T-cell (primary cell): Measurements from ENCODE around the gene EGFL8. TPM values are rescaled to one million over a fixed set of nuclear protein-coding genes. Genes with fewer than 3 reads are reported as not detected.

Source experiments
- ATAC-seq, 4 experiments: fragments of 200-7000 bp in 3 of 4; fragments of 150-1000 bp in 1 of 4; cut with Tn5 transposase; replicated peaks in 1 of 4; 1 replicate in 3 of 4; 2 replicates in 1 of 4; pipeline ENCODE4 v1.10.0; 2021; ENCODE audit warnings: moderate library complexity in 3 of 4, mild to moderate bottlenecking in 2 of 4, moderate number of reproducible peaks in 1 of 4
- CTCF ChIA-PET, 2 donors: fragments of 300-600 bp; sonication (Branson Sonifier 250); formaldehyde crosslinking; loops; one replicate each; lab custom pipeline; 2022; ENCODE audit warnings: antibody characterized with exemption in 2 of 2; lab: Charles Lee
- POLR2A ChIA-PET, 2 donors: fragments of 300-600 bp; sonication (Branson Sonifier 250); formaldehyde crosslinking; loops; one replicate each; lab custom pipeline; 2022; ENCODE audit warnings: antibody characterized with exemption in 2 of 2; lab: Charles Lee
- DNase-seq, 35 experiments: peaks; one replicate each; pipeline versions ENCODE4 v3.0.0 to v3.0.0-alpha.2; 2013 to 2023
- H3K27ac ChIP-seq: one replicate; pipeline ENCODE4 v1.5.1; 2013; ENCODE audit warnings: low read length
- H3K27me3 ChIP-seq, 2 experiments: replicated peaks in 1 of 2; 1 replicate in 1 of 2; 2 replicates in 1 of 2; pipeline versions ENCODE4 v1.6.1 to v1.7.0; 2013; ENCODE audit warnings: low read length in 1 of 2, mixed read lengths in 1 of 2; ENCODE audit not compliant: control insufficient read depth in 2 of 2, insufficient read depth in 2 of 2; ENCODE audit errors: extremely low read depth in 1 of 2
- H3K36me3 ChIP-seq, 2 donors: 1 replicate in 1 of 2; 2 replicates in 1 of 2; pipeline versions ENCODE4 v1.6.1 to v1.7.0; 2013; ENCODE audit warnings: low read length in 1 of 2; ENCODE audit not compliant: control insufficient read depth in 2 of 2, insufficient read depth in 1 of 2; ENCODE audit errors: extremely low read depth in 1 of 2
- H3K4me1 ChIP-seq, 2 experiments: 1 replicate in 1 of 2; 2 replicates in 1 of 2; pipeline versions ENCODE4 v1.6.1 to v1.7.0; 2013; ENCODE audit warnings: low read length in 2 of 2, mixed read lengths in 1 of 2; ENCODE audit not compliant: insufficient read depth in 2 of 2, control insufficient read depth in 1 of 2; ENCODE audit errors: extremely low read depth in 1 of 2
- H3K4me3 ChIP-seq, 2 donors: 1 replicate in 1 of 2; 2 replicates in 1 of 2; pipeline versions ENCODE4 v1.5.1 to v1.7.0; 2013; ENCODE audit warnings: mild to moderate bottlenecking in 2 of 2, low read length in 1 of 2, moderate library complexity in 1 of 2; ENCODE audit not compliant: control insufficient read depth in 1 of 2; ENCODE audit errors: extremely low read depth in 1 of 2
- H3K9me3 ChIP-seq: 2 replicates; pipeline ENCODE4 v1.7.0; 2013
- H3K27ac Mint-ChIP-seq, 2 donors: one replicate each; pipeline ENCODE4 v1.8.0; 2020 to 2021; ENCODE audit warnings: mild to moderate bottlenecking in 2 of 2, mixed read lengths in 2 of 2
- H3K27me3 Mint-ChIP-seq, 2 donors: one replicate each; pipeline ENCODE4 v1.8.0; 2021 to 2022; ENCODE audit warnings: mixed read lengths in 2 of 2
- H3K36me3 Mint-ChIP-seq: one replicate; pipeline ENCODE4 v1.8.0; 2021; ENCODE audit warnings: mixed read lengths
- H3K4me1 Mint-ChIP-seq, 3 donors: one replicate each; pipeline ENCODE4 v1.8.0; 2020 to 2022; ENCODE audit warnings: mixed read lengths in 3 of 3, mild to moderate bottlenecking in 1 of 3
- H3K4me3 Mint-ChIP-seq, 3 donors: one replicate each; pipeline ENCODE4 v1.8.0; 2020 to 2022; ENCODE audit warnings: mild to moderate bottlenecking in 3 of 3, mixed read lengths in 3 of 3, moderate library complexity in 3 of 3
- H3K9me3 Mint-ChIP-seq, 3 donors: one replicate each; pipeline ENCODE4 v1.8.0; 2020 to 2022; ENCODE audit warnings: mixed read lengths in 3 of 3
- WGBS: methylation state at CpG from one replicate; pipeline ENCODE4 v1.1.5; 2013; ENCODE audit warnings: missing lambda C conversion rate; ENCODE audit not compliant: insufficient coverage; 5-methylcytosine and 5-hydroxymethylcytosine counted together
- total RNA-seq, 35 experiments: library from RNA in 6 of 35; stranded (reverse) in 6 of 35; fragments of 120-200 nt in 1 of 35; gene quantifications; one replicate each; pipeline versions ENCODE4 v1.2.1 to v1.2.4 and lab custom pipeline; 2013 to 2026

The EGFL8 gene
- total RNA-seq, 5 donors from 2014 or later (not counting 1 experiment from before 2014, with no cell fraction given) = 13.9 to 18.9 (median 16.9) TPM

DNA sequence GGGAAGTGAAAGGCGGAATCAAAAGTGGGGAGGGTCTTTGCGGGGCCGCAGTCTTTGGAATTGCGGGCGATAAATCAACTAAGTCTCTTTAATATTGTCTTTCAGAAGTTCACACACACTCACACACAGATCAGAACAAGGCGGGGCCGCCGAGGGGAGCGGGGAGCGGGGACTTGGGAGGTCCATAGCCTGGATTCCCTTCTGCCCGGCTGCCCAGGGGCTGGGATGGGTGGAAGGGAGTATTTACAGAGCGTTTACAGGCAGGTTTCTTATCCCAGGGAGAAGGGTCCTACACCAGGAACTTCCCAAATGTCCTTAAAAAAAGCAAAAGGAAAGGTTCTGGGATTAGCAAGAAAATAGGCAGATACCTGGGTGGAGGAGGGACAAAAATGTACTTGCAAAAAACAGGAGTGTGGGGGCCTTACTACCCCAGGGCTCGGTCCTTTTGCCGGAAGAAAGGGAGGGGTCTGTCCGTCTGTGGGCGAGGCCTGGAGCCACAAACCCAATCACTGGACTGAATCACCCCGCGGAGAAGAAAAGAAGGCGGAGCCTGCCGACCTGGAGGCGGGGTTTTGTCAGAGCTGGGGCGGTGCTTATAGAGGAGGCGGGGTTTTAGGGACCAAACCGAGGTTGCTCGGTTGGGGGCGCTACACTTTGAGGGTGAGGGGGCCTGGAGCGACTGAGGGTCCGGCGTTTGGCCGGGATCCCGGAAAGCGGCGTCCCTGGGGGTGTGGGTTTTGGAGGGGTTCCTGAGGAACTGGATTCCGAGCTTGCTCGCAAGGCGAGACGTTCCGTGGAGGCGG lies 15.9 kb upstream of the EGFL8 start:
- H3K27ac ChIP-seq = no peak overlapping the region

DNA sequence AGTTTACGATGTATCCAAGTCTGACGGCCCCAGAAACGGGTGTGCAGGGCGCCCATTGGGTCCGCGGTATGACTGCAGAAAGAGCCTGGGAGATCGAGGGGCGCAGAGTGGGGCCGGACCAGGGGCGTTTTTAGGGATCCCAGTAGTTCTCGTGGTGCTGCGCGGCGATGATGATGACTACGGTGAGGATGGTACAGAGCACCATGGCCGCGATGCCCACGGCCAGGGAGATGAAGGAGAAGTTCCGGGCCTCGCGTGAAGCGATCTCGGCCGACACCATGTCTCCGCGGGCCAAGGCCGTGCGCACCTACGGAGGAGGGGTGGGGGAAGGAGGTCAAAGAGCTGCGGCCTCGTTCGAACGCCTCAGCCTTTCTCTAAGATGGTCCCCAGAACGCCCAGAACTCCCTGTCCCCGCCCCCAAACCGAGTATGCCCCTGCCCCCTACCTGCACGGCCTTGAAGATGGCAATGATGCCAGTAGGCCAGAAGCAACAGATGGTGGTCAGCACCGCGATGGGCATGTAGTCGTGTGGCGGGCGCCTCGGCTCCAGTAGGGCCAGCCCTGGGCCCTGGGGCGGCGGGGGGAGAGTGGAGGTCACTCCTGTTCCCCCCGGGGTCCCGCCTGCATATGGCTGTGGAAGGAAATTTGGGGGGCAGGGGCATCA lies 15.2 kb upstream of the EGFL8 start:
- H3K27ac ChIP-seq = no peak overlapping the region
- POLR2A ChIA-PET = no interaction called here
- H3K27me3 ChIP-seq = peaks cover 5 to 49% of the 10 kb centered on the region in 2 experiments
- Mint-ChIP-seq H3K27ac (peak overlapping the region; percentile 58), H3K4me1 (peaks cover 45 to 59% (median 58%) of the 10 kb centered on the region in 3 donors), H3K4me3 (peak overlapping the region; percentile 78 to 90 (median 80)), H3K27me3 (peaks cover 6 to 42% of the 10 kb centered on the region in 2 donors), H3K9me3 (no peaks in the 10 kb centered on the region), H3K36me3 (no peaks in the 10 kb centered on the region)
- peaks cover 0 to 60% of the 10 kb centered on the region in 2 experiments for H3K4me1 ChIP-seq
- WGBS = 35% methylated on average over 34 of the region's 47 CpGs
- ATAC-seq = peak in 3 of 4 experiments; percentile 8 to 21 (median 10)
- H3K4me3 ChIP-seq = peak overlapping the region; percentile 35 to 60
- DNase-seq = peak in 2 of 35 experiments; percentile 30 to 37
- H3K9me3 ChIP-seq = no peaks in the 10 kb centered on the region
- CTCF ChIA-PET = no interaction called here
- no peaks in the 10 kb centered on the region for H3K36me3 ChIP-seq

More for the DNA sequence above, 15.9 kb upstream of the EGFL8 start:
- H3K4me3 Mint-ChIP-seq = peak overlapping the region; percentile 78 to 90 (median 80)
- Histone ChIP-seq H3K27me3 (peaks cover 5 to 45% of the 10 kb centered on the region in 2 experiments), H3K4me3 (peak overlapping the region; percentile 35 to 60), H3K36me3 (no peaks in the 10 kb centered on the region), H3K4me1 (peaks cover 0 to 53% of the 10 kb centered on the region in 2 experiments), H3K9me3 (no peaks in the 10 kb centered on the region)
- H3K27ac Mint-ChIP-seq = peak overlapping the region; percentile 58
- ChIA-PET CTCF (interaction anchor here in 1 of 2 donors (0.7 kb wide), 1 partner anchor 1821 kb away, joined by 3 read pairs; no protein-coding TSS in a partner anchor), POLR2A (no interaction called here)
- ATAC-seq = peak; percentile 75 to 82 (median 76)
- H3K4me1 Mint-ChIP-seq = peaks cover 45 to 52% (median 52%) of the 10 kb centered on the region in 3 donors
- 17% methylated on average over 26 of the region's 39 CpGs for WGBS
- H3K9me3 Mint-ChIP-seq = no peaks in the 10 kb centered on the region
- peaks cover 6 to 42% of the 10 kb centered on the region in 2 donors for H3K27me3 Mint-ChIP-seq
- no peaks in the 10 kb centered on the region for H3K36me3 Mint-ChIP-seq
- DNase-seq = peak; percentile 31 to 77 (median 64)

DNA sequence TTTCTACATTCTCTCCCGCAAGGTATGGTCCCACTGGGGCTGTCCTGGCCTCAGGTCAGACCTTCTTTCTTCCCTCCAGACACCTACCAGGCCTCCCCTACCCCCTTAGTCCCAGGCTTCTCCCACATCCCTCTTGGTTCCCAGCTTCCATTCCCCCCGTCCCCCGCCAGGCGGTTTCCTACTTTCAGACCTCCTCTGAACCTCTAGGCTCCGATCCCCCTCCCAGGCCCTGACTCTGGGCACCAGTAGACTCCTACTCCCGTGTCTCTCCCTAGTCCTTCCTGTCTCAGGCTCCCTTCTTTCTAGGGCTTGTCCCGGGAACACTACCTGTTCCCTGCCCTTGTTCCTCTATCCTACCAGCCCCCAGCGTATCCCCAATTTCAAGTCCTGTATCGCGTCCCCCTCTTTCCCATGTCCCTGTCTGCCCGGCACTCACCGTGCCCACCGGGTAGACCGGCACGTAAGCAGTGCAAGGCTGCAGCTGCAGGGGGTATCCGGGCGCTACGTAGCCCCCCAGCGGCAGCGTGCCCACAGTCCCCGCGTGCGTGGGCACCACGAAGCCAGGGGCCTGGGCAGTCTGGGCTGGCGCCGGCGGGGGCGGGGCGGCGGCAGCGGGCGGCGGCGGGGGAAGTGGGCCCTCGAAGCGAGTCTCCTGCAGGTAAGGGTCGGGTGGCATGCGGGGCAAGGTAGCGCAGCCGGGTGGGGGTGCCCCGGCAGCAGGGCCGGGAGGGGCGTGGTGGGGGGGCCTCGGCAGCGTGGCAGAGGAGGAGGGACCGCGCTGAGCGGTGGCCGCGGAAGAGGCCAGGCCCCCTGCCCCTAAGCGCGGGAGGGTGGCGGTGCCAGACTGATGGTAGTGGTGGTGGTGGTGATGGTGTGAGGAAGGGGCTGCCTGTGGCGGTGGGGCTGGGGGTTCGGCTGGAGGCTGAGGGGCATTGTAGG lies 14.2 kb upstream of the EGFL8 start:
- peaks cover 5 to 70% of the 10 kb centered on the region in 2 experiments for H3K4me1 ChIP-seq
- POLR2A ChIA-PET = no interaction called here
- no peak for ATAC-seq

DNA sequence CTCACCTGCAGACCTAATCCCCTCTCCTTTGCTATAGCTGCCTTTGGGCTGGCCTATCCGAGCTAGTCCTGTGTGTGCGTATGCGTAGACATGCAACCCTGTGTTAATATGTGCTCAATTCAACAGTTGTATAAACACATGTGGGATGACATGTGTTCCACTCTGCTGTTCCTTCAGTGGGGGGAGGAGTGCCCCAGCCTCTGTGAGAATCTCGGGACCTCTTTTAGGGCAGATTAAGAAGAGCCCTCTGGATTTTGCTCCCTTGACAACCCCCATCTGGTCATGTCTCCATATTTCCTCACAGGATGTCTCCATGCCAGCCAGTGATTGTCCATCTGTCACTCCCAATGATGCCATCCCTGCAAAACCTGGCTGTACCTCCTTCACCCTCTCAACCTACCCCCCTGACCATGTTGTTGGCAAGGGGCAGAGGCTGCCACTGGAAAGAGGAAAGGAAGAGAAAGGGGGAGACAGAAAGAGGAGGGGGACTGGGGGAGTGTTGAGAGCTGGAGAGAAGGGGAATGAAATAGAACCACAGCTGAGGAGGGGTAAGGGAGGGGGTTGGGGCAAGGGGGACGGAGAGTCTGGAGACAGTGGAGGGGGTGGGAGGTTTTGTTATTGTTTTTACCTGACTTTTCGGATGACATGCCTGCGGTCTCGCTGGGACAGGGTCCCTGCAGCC lies 13.1 kb upstream of the EGFL8 start:
- H3K4me3 Mint-ChIP-seq = peak overlapping the region; percentile 72 to 91 (median 72)
- ChIA-PET CTCF (interaction anchor here in 1 of 2 donors (0.6 kb wide), 2 partner anchors 8 to 92 kb away, joined by 3 to 5 read pairs; no protein-coding TSS in a partner anchor), POLR2A (interaction anchor here in 1 of 2 donors (0.5 to 0.7 kb wide), 2 partner anchors 10 to 46 kb away, joined by 5 to 15 read pairs; no protein-coding TSS in a partner anchor)
- H3K36me3 Mint-ChIP-seq = no peaks in the 10 kb centered on the region
- peak in 3 of 35 experiments; percentile 22 to 32 (median 30) for DNase-seq
- Histone ChIP-seq H3K27me3 (peaks cover 5 to 49% of the 10 kb centered on the region in 2 experiments), H3K4me1 (peaks cover 6 to 77% of the 10 kb centered on the region in 2 experiments), H3K9me3 (no peaks in the 10 kb centered on the region), H3K4me3 (peak overlapping the region in 1 of 2 donors; percentile 26), H3K27ac (no peak overlapping the region), H3K36me3 (no peaks in the 10 kb centered on the region)
- 86% methylated on average over 2 of the region's 8 CpGs for WGBS
- ATAC-seq = no peak
- H3K9me3 Mint-ChIP-seq = no peaks in the 10 kb centered on the region
- H3K27ac Mint-ChIP-seq = peak overlapping the region in 1 of 2 donors; percentile 41
- H3K27me3 Mint-ChIP-seq = peaks cover 6 to 40% of the 10 kb centered on the region in 2 donors
- peaks cover 61 to 75% (median 74%) of the 10 kb centered on the region in 3 donors for H3K4me1 Mint-ChIP-seq

More for the DNA sequence above, 14.2 kb upstream of the EGFL8 start:
- H3K36me3 ChIP-seq = no peaks in the 10 kb centered on the region
- DNase-seq = no peak
- H3K27me3 Mint-ChIP-seq = peaks cover 6 to 42% of the 10 kb centered on the region in 2 donors
- H3K27ac Mint-ChIP-seq = peak overlapping the region; percentile 28 to 29
- peak overlapping the region; percentile 31 to 91 (median 72) for H3K4me3 Mint-ChIP-seq
- no peaks in the 10 kb centered on the region for H3K9me3 ChIP-seq
- H3K27me3 ChIP-seq = peaks cover 5 to 49% of the 10 kb centered on the region in 2 experiments
- CTCF ChIA-PET = no interaction called here
- no peaks in the 10 kb centered on the region for H3K9me3 Mint-ChIP-seq
- H3K36me3 Mint-ChIP-seq = no peaks in the 10 kb centered on the region
- H3K4me1 Mint-ChIP-seq = peaks cover 55 to 69% (median 68%) of the 10 kb centered on the region in 3 donors
- no peak overlapping the region for H3K4me3 ChIP-seq
- no peak overlapping the region for H3K27ac ChIP-seq
- WGBS = 64% methylated on average over 49 of the region's 55 CpGs

DNA sequence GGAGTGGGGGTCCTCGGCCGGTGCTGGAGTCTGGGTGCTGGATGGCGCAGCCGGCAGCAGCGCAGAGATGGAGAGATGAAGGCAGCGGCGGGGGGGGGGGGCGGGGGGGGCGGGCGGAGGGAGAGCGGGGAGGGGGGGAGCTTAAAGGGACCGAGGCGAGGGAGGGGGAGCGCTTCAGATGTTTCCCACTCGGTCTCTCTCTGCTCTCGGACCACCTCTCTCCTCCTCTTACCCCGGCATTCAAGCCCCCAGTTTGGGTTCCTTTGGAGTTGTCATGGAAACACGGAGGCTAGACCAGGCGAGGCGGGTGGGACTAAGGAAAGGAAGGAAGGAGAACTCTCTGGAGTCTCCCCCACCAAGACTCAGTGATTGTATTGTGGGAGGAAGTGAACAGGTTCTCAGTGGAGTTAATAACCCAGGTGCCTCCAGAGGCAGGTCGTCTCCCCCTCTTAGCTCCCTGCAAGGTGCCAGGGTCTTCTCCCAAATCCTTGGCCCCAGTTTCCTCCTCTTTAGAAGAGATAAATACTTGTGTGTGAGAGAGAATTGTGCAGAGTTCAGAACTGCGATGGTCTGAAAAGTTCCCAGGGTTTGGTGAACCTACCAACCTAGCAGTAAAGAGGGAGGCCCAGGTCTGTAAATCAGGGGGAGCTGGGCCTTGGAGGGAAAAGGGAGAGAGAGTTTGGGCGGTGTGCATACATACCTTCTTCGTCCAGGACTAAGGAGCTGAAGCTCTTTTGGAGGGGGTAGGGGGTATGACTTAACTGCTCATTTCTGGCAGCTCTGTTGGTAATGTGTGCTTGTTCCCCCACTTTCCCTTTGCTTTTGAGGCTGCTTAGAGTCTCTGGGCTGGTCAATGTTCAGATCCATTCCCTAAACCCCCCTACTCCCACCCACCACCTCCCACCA lies 12.3 kb upstream of the EGFL8 start, which contains the start of gene PRRT1:
PRRT1 (minus strand) TSS at position 77 of the 906 bp plus-strand sequence. CDS start 112 bp downstream, outside the sequence.
- H3K4me3 ChIP-seq = peak within 1 kb of the TSS in 1 of 2 donors; percentile 26
- no peak within 1 kb of the TSS for H3K27ac ChIP-seq

More for the DNA sequence above, 12.3 kb upstream of the EGFL8 start, which contains the start of gene PRRT1:
- no peak for ATAC-seq
- WGBS = no CpG with 5 or more reads among the region's 24 CpGs
- Mint-ChIP-seq H3K36me3 (no peaks in the 10 kb centered on the region), H3K27me3 (peaks cover 6 to 36% of the 10 kb centered on the region in 2 donors), H3K9me3 (no peaks in the 10 kb centered on the region), H3K4me3 (peak within 1 kb of the TSS; percentile 72 to 97 (median 91)), H3K27ac (peak within 1 kb of the TSS; percentile 70 to 71), H3K4me1 (peaks cover 61 to 74% (median 72%) of the 10 kb centered on the region in 3 donors)
- Histone ChIP-seq H3K9me3 (no peaks in the 10 kb centered on the region), H3K27me3 (peaks cover 3 to 49% of the 10 kb centered on the region in 2 experiments), H3K4me1 (peaks cover 6 to 76% of the 10 kb centered on the region in 2 experiments), H3K36me3 (no peaks in the 10 kb centered on the region)
- POLR2A ChIA-PET = interaction anchor here in 1 of 2 donors (0.7 kb wide), 1 partner anchor 47 kb away, joined by 15 read pairs; no protein-coding TSS in a partner anchor
- DNase-seq = peak in 3 of 35 experiments; percentile 11 to 27 (median 14)
- CTCF ChIA-PET = interaction anchor here (0.6 kb wide), 2 partner anchors 9 to 35 kb away, joined by 5 read pairs; no protein-coding TSS in a partner anchor
